ENCODE results near the gene INPP5E.

- TF ChIP-seq CTCF (conservative IDR thresholded peaks at IDR 0.05; ENCODE audit: low read length), result no peak
- no peak for TF ChIP-seq EZH2phosphoT487 (IDR thresholded peaks at IDR 0.05; ENCODE audit: borderline replicate concordance, low read depth, low read length)
These were observed 46.9 kb downstream of the INPP5E start for GRCh38 chr9:136392538-136393449.

All from OCI-LY7 (cell line).